ENCODE data around the gene VPS37B.

VPS37B gene

GRCh38 chr12:122853582-122854245 lies 42.2 kb downstream of the VPS37B start:
- H3K9ac ChIP-seq (ENCODE audit: low read length) = no peak overlapping the region
- H4K20me1 ChIP-seq (ENCODE audit: low read depth, low read length) = no peaks in the 10 kb centered on the region
- no peaks in the 10 kb centered on the region for H3K36me3 ChIP-seq (ENCODE audit: low read length)
- H3K9me3 ChIP-seq (ENCODE audit: insufficient read depth, low read length) = no peaks in the 10 kb centered on the region
- no peaks in the 10 kb centered on the region for H3F3A ChIP-seq (ENCODE audit: insufficient read depth)
- H2AFZ ChIP-seq (ENCODE audit: low read depth, low read length, severe bottlenecking) = no peak overlapping the region
- no peak overlapping the region for H3K4me3 ChIP-seq (ENCODE audit: insufficient read depth, low read length, poor library complexity, severe bottlenecking)
- no peak overlapping the region for H3K4me2 ChIP-seq (ENCODE audit: low read depth, low read length, poor library complexity, severe bottlenecking)
- H3K27ac ChIP-seq (ENCODE audit: low read depth, low read length) = no peak overlapping the region
- no peaks in the 10 kb centered on the region for H3K79me2 ChIP-seq (ENCODE audit: insufficient read depth, low read length)
- H3K27me3 ChIP-seq (ENCODE audit: low read length) = no peaks in the 10 kb centered on the region
- TF ChIP-seq CTCF (IDR thresholded peaks at IDR 0.05; ENCODE audit: insufficient read depth, low read length, poor library complexity, severe bottlenecking) (no peak), EZH2phosphoT487 (conservative IDR thresholded peaks at IDR 0.05; ENCODE audit: low read length) (no peak)
- no peaks in the 10 kb centered on the region for H3K9me2 ChIP-seq (replicated peaks; ENCODE audit: insufficient read depth, low read length)

GRCh38 chr12:122852336-122853275 lies 43.3 kb downstream of the VPS37B start:
- H3K36me3 ChIP-seq (ENCODE audit: low read length) = no peaks in the 10 kb centered on the region
- H3K27ac ChIP-seq (ENCODE audit: low read depth, low read length) = no peak overlapping the region
- no peak overlapping the region for H3K9ac ChIP-seq (ENCODE audit: low read length)
- H3F3A ChIP-seq (ENCODE audit: insufficient read depth) = no peaks in the 10 kb centered on the region
- no peak overlapping the region for H2AFZ ChIP-seq (ENCODE audit: low read depth, low read length, severe bottlenecking)
- no peak overlapping the region for H3K4me2 ChIP-seq (ENCODE audit: low read depth, low read length, poor library complexity, severe bottlenecking)
- no peak overlapping the region for H3K4me3 ChIP-seq (ENCODE audit: insufficient read depth, low read length, poor library complexity, severe bottlenecking)
- no peak for TF ChIP-seq CTCF (IDR thresholded peaks at IDR 0.05; ENCODE audit: insufficient read depth, low read length, poor library complexity, severe bottlenecking)
- TF ChIP-seq EZH2phosphoT487 (conservative IDR thresholded peaks at IDR 0.05; ENCODE audit: low read length) = no peak
- H3K79me2 ChIP-seq (ENCODE audit: insufficient read depth, low read length) = no peaks in the 10 kb centered on the region
- H3K27me3 ChIP-seq (ENCODE audit: low read length) = no peaks in the 10 kb centered on the region
- H3K9me3 ChIP-seq (ENCODE audit: insufficient read depth, low read length) = no peaks in the 10 kb centered on the region
- H3K9me2 ChIP-seq (replicated peaks; ENCODE audit: insufficient read depth, low read length) = no peaks in the 10 kb centered on the region
- H4K20me1 ChIP-seq (ENCODE audit: low read depth, low read length) = no peaks in the 10 kb centered on the region

GRCh38 chr12:122851820-122852219 lies 44.1 kb downstream of the VPS37B start:
- Histone ChIP-seq H4K20me1 (ENCODE audit: low read depth, low read length) (no peaks in the 10 kb centered on the region), H3K36me3 (ENCODE audit: low read length) (no peaks in the 10 kb centered on the region), H3K79me2 (ENCODE audit: insufficient read depth, low read length) (no peaks in the 10 kb centered on the region), H3F3A (ENCODE audit: insufficient read depth) (no peaks in the 10 kb centered on the region), H3K4me2 (ENCODE audit: low read depth, low read length, poor library complexity, severe bottlenecking) (no peak overlapping the region), H3K9ac (ENCODE audit: low read length) (no peak overlapping the region), H3K4me3 (ENCODE audit: insufficient read depth, low read length, poor library complexity, severe bottlenecking) (no peak overlapping the region), H3K9me3 (ENCODE audit: insufficient read depth, low read length) (no peaks in the 10 kb centered on the region), H3K27ac (ENCODE audit: low read depth, low read length) (no peak overlapping the region), H3K27me3 (ENCODE audit: low read length) (no peaks in the 10 kb centered on the region), H3K9me2 (replicated peaks; ENCODE audit: insufficient read depth, low read length) (no peaks in the 10 kb centered on the region), H2AFZ (ENCODE audit: low read depth, low read length, severe bottlenecking) (no peak overlapping the region)
- TF ChIP-seq EZH2phosphoT487 (conservative IDR thresholded peaks at IDR 0.05; ENCODE audit: low read length) (no peak), CTCF (IDR thresholded peaks at IDR 0.05; ENCODE audit: insufficient read depth, low read length, poor library complexity, severe bottlenecking) (no peak)
